Neutrophil (primary cell): ENCODE results near the gene DNASE1L1.

Source experiments
- H3K27ac ChIP-seq: fragments of 200-600 bp; sonication (generic); 2 replicates; pipeline ENCODE4 v1.5.1; 2016; ENCODE audit warnings: mild to moderate bottlenecking, moderate library complexity
- H3K27me3 ChIP-seq: fragments of 200-600 bp; sonication (generic); 2 replicates; pipeline ENCODE4 v1.6.0; 2016; ENCODE audit warnings: mild to moderate bottlenecking
- H3K36me3 ChIP-seq: fragments of 200-600 bp; sonication (generic); 2 replicates; pipeline ENCODE4 v1.5.1; 2017
- H3K4me1 ChIP-seq, 2 experiments: fragments of 200-600 bp in 1 of 2; sonication (generic) in 1 of 2; 1 replicate in 1 of 2; 2 replicates in 1 of 2; pipeline versions ENCODE4 v1.5.1 to v1.6.1; 2013 to 2016; ENCODE audit warnings: low read depth in 1 of 2, low read length in 1 of 2, mild to moderate bottlenecking in 1 of 2, moderate library complexity in 1 of 2; ENCODE audit not compliant: control insufficient read depth in 1 of 2, insufficient read depth in 1 of 2
- H3K4me3 ChIP-seq, 2 experiments: fragments of 200-600 bp in 1 of 2; sonication (generic) in 1 of 2; 1 replicate in 1 of 2; 2 replicates in 1 of 2; pipeline ENCODE4 v1.5.1; 2013 to 2016; ENCODE audit warnings: low read depth in 1 of 2, low read length in 1 of 2, mild to moderate bottlenecking in 1 of 2, moderate library complexity in 1 of 2
- H3K9me3 ChIP-seq: fragments of 200-600 bp; sonication (generic); 2 replicates; pipeline ENCODE4 v1.5.1; 2016
- CTCF ChIP-seq: fragments of 200-600 bp; sonication (generic); IDR thresholded peaks from 2 replicates; pipeline ENCODE4 v1.5.1; 2016; ENCODE audit warnings: antibody characterized with exemption

DNASE1L1 gene

DNA sequence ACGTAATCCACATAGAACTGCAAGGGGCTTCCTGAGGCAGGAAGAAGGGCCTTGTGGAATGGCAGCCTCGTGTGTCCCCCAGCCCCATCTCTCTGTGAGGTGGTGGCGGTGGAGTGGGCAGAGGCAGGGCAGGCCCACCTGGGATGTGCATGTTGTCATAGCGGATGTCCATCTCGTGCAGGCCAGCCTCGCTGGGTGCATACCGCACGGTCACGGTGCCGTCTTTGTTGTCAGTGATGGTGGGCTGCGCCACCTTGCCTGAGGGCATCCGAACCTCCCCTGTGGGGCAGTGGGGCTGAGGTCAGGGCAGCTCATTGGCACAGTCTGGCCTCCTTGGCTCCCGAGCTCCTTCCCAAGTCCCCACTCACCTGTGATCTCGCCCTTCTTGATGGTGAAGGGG, 55.0 kb downstream of the DNASE1L1 start:
- no peak overlapping the region for H3K27ac ChIP-seq
- H3K27me3 ChIP-seq: no peaks in the 10 kb centered on the region
- no peaks in the 10 kb centered on the region for H3K9me3 ChIP-seq
- H3K4me1 ChIP-seq: peaks cover 0 to 5% of the 10 kb centered on the region in 2 experiments
- H3K4me3 ChIP-seq: no peak overlapping the region
- TF ChIP-seq CTCF: no peak
- H3K36me3 ChIP-seq: peaks cover 100% of the 10 kb centered on the region

GRCh38 chrX:154353172-154353843, 55.7 kb downstream of the DNASE1L1 start:
- Histone ChIP-seq H3K27me3 (no peaks in the 10 kb centered on the region), H3K27ac (no peak overlapping the region), H3K4me1 (peaks cover 0 to 5% of the 10 kb centered on the region in 2 experiments), H3K4me3 (no peak overlapping the region), H3K9me3 (no peaks in the 10 kb centered on the region), H3K36me3 (peaks cover 100% of the 10 kb centered on the region)
- no peak for TF ChIP-seq CTCF

GRCh38 chrX:154352466-154352865, 56.6 kb downstream of the DNASE1L1 start:
- peaks cover 95% of the 10 kb centered on the region for H3K36me3 ChIP-seq
- TF ChIP-seq CTCF: no peak
- H3K27ac ChIP-seq: no peak overlapping the region
- no peaks in the 10 kb centered on the region for H3K9me3 ChIP-seq
- peaks cover under 1 to 7% of the 10 kb centered on the region in 2 experiments for H3K4me1 ChIP-seq
- no peaks in the 10 kb centered on the region for H3K27me3 ChIP-seq
- no peak overlapping the region for H3K4me3 ChIP-seq

DNA sequence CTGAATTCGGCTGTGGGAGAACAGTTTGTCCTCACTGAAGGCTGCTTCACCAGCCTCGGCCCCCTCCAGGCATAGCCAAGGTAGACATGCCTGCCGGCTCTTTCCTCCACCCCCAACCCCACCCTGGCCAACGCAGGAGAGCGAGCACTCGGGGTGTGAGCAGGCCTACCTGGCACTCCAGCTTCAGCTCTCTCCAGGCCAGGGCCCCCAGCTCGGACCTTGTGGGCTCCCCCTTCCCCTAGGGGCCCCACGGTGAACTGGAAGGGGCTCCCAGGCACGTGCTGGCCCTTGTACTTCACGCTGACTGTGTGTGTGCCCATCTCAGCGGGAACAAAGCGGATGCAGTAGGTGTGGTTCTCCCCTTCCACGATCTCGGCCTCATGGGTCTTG, 57.0 kb downstream of the DNASE1L1 start:
- Histone ChIP-seq H3K9me3 (no peaks in the 10 kb centered on the region), H3K4me1 (peaks cover 5 to 11% of the 10 kb centered on the region in 2 experiments), H3K4me3 (no peak overlapping the region), H3K36me3 (peaks cover 90% of the 10 kb centered on the region), H3K27ac (no peak overlapping the region), H3K27me3 (no peaks in the 10 kb centered on the region)
- no peak for TF ChIP-seq CTCF
